Neuronal stem cell (in vitro differentiated cells): ENCODE measurements around the gene NSMCE4A.
A peak's percentile ranks its signal among the peaks of the same experiment; 100 is the strongest.

Source experiments
- DNase-seq: peaks from one replicate; pipeline ENCODE4 v3.0.0-alpha.2; 2013; ENCODE audit warnings: low spot score
- H2AFZ ChIP-seq: one replicate; pipeline ENCODE4 v1.6.1; 2013; ENCODE audit warnings: mild to moderate bottlenecking, low read length, inconsistent platforms
- H2AK5ac ChIP-seq: 2 replicates; pipeline ENCODE4 v1.6.1; 2013; ENCODE audit warnings: low read depth, mild to moderate bottlenecking, inconsistent platforms, low read length, moderate library complexity, mixed read lengths
- H2BK120ac ChIP-seq: 2 replicates; pipeline ENCODE4 v1.6.1; 2013; ENCODE audit warnings: low read depth, mild to moderate bottlenecking, inconsistent platforms, low read length, moderate library complexity, mixed read lengths
- H2BK12ac ChIP-seq: one replicate; pipeline ENCODE4 v1.6.1; 2013; ENCODE audit warnings: low read length, inconsistent platforms
- H2BK15ac ChIP-seq: 2 replicates; pipeline ENCODE4 v1.6.1; 2013; ENCODE audit warnings: mild to moderate bottlenecking, low read length, inconsistent platforms, mixed read lengths
- H2BK5ac ChIP-seq: one replicate; pipeline ENCODE4 v1.6.1; 2013; ENCODE audit warnings: inconsistent platforms, mild to moderate bottlenecking, low read length, moderate library complexity
- H3K14ac ChIP-seq: one replicate; pipeline ENCODE4 v1.6.1; 2013; ENCODE audit warnings: low read length, inconsistent platforms
- H3K18ac ChIP-seq: 2 replicates; pipeline ENCODE4 v1.6.1; 2013; ENCODE audit warnings: low read length, inconsistent platforms
- H3K23ac ChIP-seq: 2 replicates; pipeline ENCODE4 v1.6.1; 2013; ENCODE audit warnings: low read depth, mild to moderate bottlenecking, mixed read lengths, low read length, inconsistent platforms; ENCODE audit not compliant: poor library complexity
- H3K27ac ChIP-seq: replicated peaks from 3 replicates; pipeline ENCODE4 v1.5.1; 2013; ENCODE audit warnings: low read length, inconsistent platforms
- H3K27me3 ChIP-seq, 3 experiments: 2 replicates each; pipeline ENCODE4 v1.6.1; 2013; ENCODE audit warnings: low read length in 3 of 3, mild to moderate bottlenecking in 2 of 3, inconsistent platforms in 1 of 3, low read depth in 1 of 3, mixed read lengths in 1 of 3, moderate library complexity in 1 of 3; ENCODE audit not compliant: control insufficient read depth in 3 of 3, insufficient read depth in 3 of 3
- H3K36me3 ChIP-seq, 2 donors: replicated peaks in 1 of 2; 2 replicates each; pipeline ENCODE4 v1.6.1; 2013; ENCODE audit warnings: low read length in 2 of 2; ENCODE audit not compliant: control insufficient read depth in 2 of 2, insufficient read depth in 2 of 2
- H3K4ac ChIP-seq: 2 replicates; pipeline ENCODE4 v1.6.1; 2013; ENCODE audit warnings: inconsistent platforms, mild to moderate bottlenecking, low read length, moderate library complexity
- H3K4me1 ChIP-seq, 2 donors: 1 replicate in 1 of 2; 2 replicates in 1 of 2; pipeline ENCODE4 v1.6.1; 2013; ENCODE audit warnings: low read length in 2 of 2, low read depth in 1 of 2; ENCODE audit not compliant: control insufficient read depth in 2 of 2, insufficient read depth in 1 of 2
- H3K4me2 ChIP-seq: one replicate; pipeline ENCODE4 v1.6.1; 2013; ENCODE audit warnings: mild to moderate bottlenecking, low read length, inconsistent platforms; ENCODE audit not compliant: insufficient read depth, poor library complexity, severe bottlenecking
- H3K4me3 ChIP-seq, 2 donors: 2 replicates each; pipeline ENCODE4 v1.5.1; 2013; ENCODE audit warnings: low read length in 2 of 2, mild to moderate bottlenecking in 2 of 2, inconsistent platforms in 1 of 2, moderate library complexity in 1 of 2
- H3K79me1 ChIP-seq: one replicate; pipeline ENCODE4 v1.6.1; 2013; ENCODE audit warnings: low read depth, mild to moderate bottlenecking, inconsistent platforms, low read length, moderate library complexity
- H3K9ac ChIP-seq: one replicate; pipeline ENCODE4 v1.6.1; 2013; ENCODE audit warnings: mild to moderate bottlenecking, low read depth, low read length, inconsistent platforms; ENCODE audit not compliant: poor library complexity
- H3K9me3 ChIP-seq, 2 donors: replicated peaks in 1 of 2; 2 replicates each; pipeline versions ENCODE3 to v1.6.1; 2013; ENCODE audit warnings: low read length in 2 of 2, mild to moderate bottlenecking in 2 of 2, inconsistent platforms in 1 of 2, low read depth in 1 of 2, mixed read lengths in 1 of 2, moderate library complexity in 1 of 2; ENCODE audit not compliant: control insufficient read depth in 2 of 2, insufficient read depth in 1 of 2
- H4K8ac ChIP-seq: one replicate; pipeline ENCODE4 v1.6.1; 2013; ENCODE audit warnings: low read depth, mild to moderate bottlenecking, inconsistent platforms, low read length, moderate library complexity
- H4K91ac ChIP-seq: one replicate; pipeline ENCODE4 v1.6.1; 2013; ENCODE audit warnings: low read length, low read depth, mild to moderate bottlenecking, inconsistent platforms; ENCODE audit not compliant: poor library complexity
- WGBS, 2 donors: extraction: QIAGEN DNeasy Blood & Tissue Kit; methylation state at CpG; one replicate each; pipeline ENCODE4 v1.1.7; 2013; ENCODE audit warnings: missing lambda C conversion rate in 2 of 2, mixed read lengths in 1 of 2; ENCODE audit not compliant: insufficient read length in 2 of 2, insufficient replicate concordance in 1 of 2; ENCODE audit errors: extremely low coverage in 2 of 2; 5-methylcytosine and 5-hydroxymethylcytosine counted together

Gene NSMCE4A

DNA sequence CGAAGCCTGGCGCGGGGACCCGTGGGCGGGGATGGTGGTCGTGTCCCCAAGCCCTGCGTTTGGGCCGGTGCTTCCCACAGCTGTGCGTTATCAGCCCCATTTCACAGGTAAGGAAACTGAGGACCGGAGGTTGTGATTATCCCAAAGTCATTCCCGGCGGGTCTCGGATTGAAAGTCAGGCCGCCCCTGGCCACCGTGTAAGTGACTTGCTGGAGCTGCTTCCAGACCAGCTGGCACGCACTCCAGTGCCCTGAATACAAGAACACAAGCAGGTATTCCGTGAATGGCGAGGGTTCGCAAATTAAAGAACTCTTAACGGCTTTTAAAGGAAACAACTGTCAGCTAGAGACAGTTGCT lies 46.5 kb downstream of the NSMCE4A start:
- Histone ChIP-seq H2AFZ (peak overlapping the region; percentile 92), H4K91ac (peak overlapping the region; percentile 88), H3K4me2 (peak overlapping the region; percentile 79), H3K18ac (peak overlapping the region; percentile 100), H3K4ac (peak overlapping the region; percentile 80), H3K23ac (peak overlapping the region; percentile 98), H3K79me1 (no peaks in the 10 kb centered on the region), H3K36me3 (peaks cover 0 to 21% of the 10 kb centered on the region in 2 donors), H3K27ac (peak overlapping the region; percentile 96), H3K4me3 (peak overlapping the region; percentile 77 to 98), H4K8ac (peak overlapping the region; percentile 94), H2AK5ac (peak overlapping the region; percentile 85), H3K4me1 (peaks cover 3 to 4% of the 10 kb centered on the region in 2 donors), H3K14ac (peak overlapping the region; percentile 94), H3K9ac (peak overlapping the region; percentile 90), H2BK120ac (peak overlapping the region; percentile 73), H2BK15ac (peak overlapping the region; percentile 99), H2BK5ac (peak overlapping the region; percentile 99), H3K27me3 (no peaks in the 10 kb centered on the region), H2BK12ac (peak overlapping the region; percentile 1), H3K9me3 (no peaks in the 10 kb centered on the region)
- no CpG with 5 or more reads among the region's 20 CpGs for WGBS, 2 donors
- DNase-seq: no peak

DNA sequence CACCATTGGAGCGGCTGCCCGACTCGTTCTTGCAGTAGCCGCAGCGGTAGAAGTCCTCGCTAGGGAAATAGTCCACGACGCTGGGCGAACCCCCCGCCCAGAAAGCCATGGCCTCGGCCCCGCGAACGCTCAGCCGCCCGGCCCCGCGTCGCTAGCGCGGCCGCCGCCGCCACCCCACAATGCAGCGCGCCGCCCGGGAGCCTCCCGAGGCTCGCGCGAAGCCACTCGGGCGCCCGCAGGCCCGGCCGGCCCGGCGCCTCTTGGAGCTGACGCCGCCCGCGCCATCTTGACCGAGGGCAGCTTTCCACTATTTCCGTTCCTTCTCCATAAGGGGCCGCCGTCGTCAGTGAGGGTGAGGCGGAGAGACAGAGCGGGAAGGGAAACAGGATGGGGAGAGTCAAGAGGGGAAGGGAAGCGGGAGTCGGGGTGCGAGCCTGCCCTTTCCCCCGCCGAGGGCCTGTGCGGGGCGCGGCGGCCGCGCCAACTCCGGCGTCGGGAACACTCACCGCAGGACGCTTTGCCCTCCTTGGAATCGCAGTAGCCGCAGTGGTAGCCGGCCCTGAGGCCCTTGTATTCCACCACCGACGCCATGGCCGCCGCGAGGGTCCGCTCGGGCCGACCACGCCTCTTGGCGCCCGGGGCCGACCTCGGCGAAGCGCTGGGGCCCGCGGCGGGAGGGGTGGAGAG lies 47.0 kb downstream of the NSMCE4A start, which contains the start of gene ATE1:
ATE1 (minus strand) TSS at position 191 of the 687 bp plus-strand sequence; CDS start at position 109, 82 bp downstream.
- Histone ChIP-seq H3K23ac (peak within 1 kb of the TSS; percentile 98), H4K8ac (peak within 1 kb of the TSS; percentile 94), H3K18ac (peak within 1 kb of the TSS; percentile 100), H3K27me3 (no peaks in the 10 kb centered on the region), H3K27ac (peak within 1 kb of the TSS; percentile 96), H3K14ac (peak within 1 kb of the TSS; percentile 94), H2AK5ac (peak within 1 kb of the TSS; percentile 85), H2BK5ac (peak within 1 kb of the TSS; percentile 99), H3K4me1 (peaks cover 3 to 4% of the 10 kb centered on the region in 2 donors), H3K4ac (peak within 1 kb of the TSS; percentile 80), H3K4me3 (peak within 1 kb of the TSS; percentile 77 to 98), H4K91ac (peak within 1 kb of the TSS; percentile 88), H2BK12ac (peak within 1 kb of the TSS; percentile 1), H3K9ac (peak within 1 kb of the TSS; percentile 96), H3K79me1 (no peaks in the 10 kb centered on the region), H3K36me3 (peaks cover 0 to 24% of the 10 kb centered on the region in 2 donors), H2AFZ (peak within 1 kb of the TSS; percentile 92), H2BK120ac (peak within 1 kb of the TSS; percentile 73), H3K4me2 (peak within 1 kb of the TSS; percentile 79), H2BK15ac (peak within 1 kb of the TSS; percentile 99), H3K9me3 (no peaks in the 10 kb centered on the region)
- WGBS, 2 donors: no CpG with 5 or more reads among the region's 87 CpGs
- peak; percentile 89 for DNase-seq

DNA sequence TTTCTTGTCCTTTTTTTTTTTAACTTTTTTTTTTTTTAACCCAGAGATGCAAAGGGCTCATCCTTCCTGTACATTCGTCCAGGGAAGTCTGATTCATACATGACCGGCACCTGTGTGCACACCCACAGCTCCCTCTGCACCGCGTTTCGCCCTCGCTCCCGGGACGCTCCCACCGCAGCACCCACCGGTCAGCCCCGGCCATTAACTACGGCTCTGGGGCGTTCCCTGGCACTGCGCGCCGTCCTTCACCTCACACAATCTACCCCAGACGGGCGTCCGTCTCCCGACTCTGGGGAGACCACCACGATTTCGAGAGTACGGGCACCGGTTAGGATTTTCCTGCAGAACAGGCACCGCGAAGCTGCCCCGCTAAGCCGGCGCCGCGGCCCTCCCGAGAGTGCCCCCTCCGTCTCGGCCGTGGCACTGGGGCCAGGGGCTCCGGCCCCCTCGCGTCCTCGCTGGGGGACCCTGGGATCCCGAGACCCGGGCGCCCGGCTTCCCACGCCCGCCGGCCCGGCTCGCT lies 47.6 kb downstream of the NSMCE4A start:
- Histone ChIP-seq H4K8ac (no peak overlapping the region), H2AFZ (peak overlapping the region; percentile 92), H3K9ac (peak overlapping the region; percentile 96), H3K4me3 (peak overlapping the region; percentile 77 to 98), H2BK120ac (peak overlapping the region; percentile 68), H4K91ac (peak overlapping the region; percentile 17), H2BK5ac (peak overlapping the region; percentile 99), H3K27ac (peak overlapping the region; percentile 96), H2BK15ac (peak overlapping the region; percentile 84), H3K4me1 (peaks cover 4 to 5% of the 10 kb centered on the region in 2 donors), H3K18ac (peak overlapping the region; percentile 99), H2AK5ac (no peak overlapping the region), H3K4me2 (peak overlapping the region; percentile 43), H3K36me3 (peaks cover 0 to 22% of the 10 kb centered on the region in 2 donors), H3K9me3 (no peaks in the 10 kb centered on the region), H3K27me3 (no peaks in the 10 kb centered on the region), H3K79me1 (no peaks in the 10 kb centered on the region), H3K4ac (no peak overlapping the region), H3K14ac (peak overlapping the region; percentile 63), H2BK12ac (no peak overlapping the region), H3K23ac (peak overlapping the region; percentile 98)
- peak; percentile 11 for DNase-seq
- WGBS, 2 donors: no CpG with 5 or more reads among the region's 48 CpGs

DNA sequence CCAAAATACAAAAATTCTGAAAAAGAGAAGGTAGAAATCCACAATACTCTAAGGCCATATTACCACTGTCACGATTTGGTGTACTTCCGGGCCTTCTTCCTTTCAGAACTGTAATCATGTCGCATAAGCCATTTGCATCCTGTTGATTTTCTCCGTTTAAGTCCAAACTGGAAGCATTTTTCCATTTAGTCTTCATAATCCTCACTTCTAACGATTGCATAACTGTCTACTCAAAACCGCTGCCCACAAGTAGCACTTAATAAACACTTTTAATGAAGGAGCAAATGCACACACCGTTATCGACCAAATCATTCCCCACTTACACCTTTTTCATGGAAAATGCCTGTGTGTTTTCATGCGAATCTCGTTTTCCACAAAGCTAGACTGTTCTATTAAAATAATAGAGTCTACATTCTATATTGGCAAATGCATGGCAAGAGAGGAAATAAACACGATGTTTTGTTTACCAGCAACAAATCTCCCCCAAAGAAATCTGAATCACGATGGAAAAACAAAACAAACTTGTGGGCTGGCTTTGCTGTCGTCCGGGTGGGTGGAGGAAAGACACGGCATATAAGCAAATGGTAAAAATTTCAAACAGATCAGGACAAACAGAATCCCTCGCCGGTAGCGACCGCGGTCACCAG lies 48.2 kb downstream of the NSMCE4A start:
- Histone ChIP-seq H3K27me3 (no peaks in the 10 kb centered on the region), H3K14ac (no peak overlapping the region), H3K36me3 (peaks cover 0 to 19% of the 10 kb centered on the region in 2 donors), H2BK5ac (peak overlapping the region; percentile 99), H3K9me3 (no peaks in the 10 kb centered on the region), H2BK120ac (no peak overlapping the region), H3K4me1 (peaks cover 4 to 5% of the 10 kb centered on the region in 2 donors), H3K18ac (no peak overlapping the region), H3K27ac (peak overlapping the region; percentile 96), H4K8ac (no peak overlapping the region), H2BK12ac (no peak overlapping the region), H2BK15ac (no peak overlapping the region), H3K4me2 (peak overlapping the region; percentile 43), H3K4me3 (peak overlapping the region; percentile 77 to 98), H4K91ac (no peak overlapping the region), H3K4ac (no peak overlapping the region), H3K79me1 (no peaks in the 10 kb centered on the region), H2AK5ac (no peak overlapping the region), H3K9ac (no peak overlapping the region), H3K23ac (no peak overlapping the region), H2AFZ (peak overlapping the region; percentile 92)
- no CpG with 5 or more reads among the region's 20 CpGs for WGBS, 2 donors
- no peak for DNase-seq
